22Rv1 (cell line): ENCODE results near the gene B4GALT5.
"Not testable (repeated sequence)": the region's sequence is repeated elsewhere in the genome, so short reads cannot be mapped to it uniquely, and the experiment has no call there.

Experiments
- ZFX ChIP-seq: fragments of 450-650 bp; IDR thresholded peaks from 2 replicates; pipeline ENCODE4 v1.6.1; 2017; ENCODE audit warnings: antibody characterized with exemption, borderline replicate concordance
- TF ChIP-seq, protein P1 (sequence below): fragments of 450-650 bp; IDR thresholded peaks from 2 replicates; pipeline ENCODE4 v1.5.1; 2017; ENCODE audit warnings: mild to moderate bottlenecking

DNA sequence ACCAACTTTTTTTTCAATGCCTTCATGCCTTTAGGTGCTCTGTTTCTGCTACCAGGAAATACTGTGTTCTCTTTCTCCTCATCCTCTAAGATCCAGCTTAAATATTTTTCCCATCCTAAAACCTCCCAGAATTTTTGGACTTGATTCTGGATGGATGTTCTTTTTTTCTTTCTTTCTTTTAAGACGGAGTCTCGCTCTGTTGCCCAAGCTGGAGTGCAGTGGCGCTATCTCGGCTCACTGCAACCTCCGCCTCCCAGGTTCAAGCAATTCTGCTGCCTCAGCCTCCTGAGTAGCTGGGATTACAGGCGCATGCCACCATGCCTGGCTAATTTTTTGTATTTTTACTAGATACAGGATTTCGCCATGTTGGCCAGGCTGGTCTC lies 11.5 kb upstream of the B4GALT5 start:
- TF ChIP-seq, protein P1, sequence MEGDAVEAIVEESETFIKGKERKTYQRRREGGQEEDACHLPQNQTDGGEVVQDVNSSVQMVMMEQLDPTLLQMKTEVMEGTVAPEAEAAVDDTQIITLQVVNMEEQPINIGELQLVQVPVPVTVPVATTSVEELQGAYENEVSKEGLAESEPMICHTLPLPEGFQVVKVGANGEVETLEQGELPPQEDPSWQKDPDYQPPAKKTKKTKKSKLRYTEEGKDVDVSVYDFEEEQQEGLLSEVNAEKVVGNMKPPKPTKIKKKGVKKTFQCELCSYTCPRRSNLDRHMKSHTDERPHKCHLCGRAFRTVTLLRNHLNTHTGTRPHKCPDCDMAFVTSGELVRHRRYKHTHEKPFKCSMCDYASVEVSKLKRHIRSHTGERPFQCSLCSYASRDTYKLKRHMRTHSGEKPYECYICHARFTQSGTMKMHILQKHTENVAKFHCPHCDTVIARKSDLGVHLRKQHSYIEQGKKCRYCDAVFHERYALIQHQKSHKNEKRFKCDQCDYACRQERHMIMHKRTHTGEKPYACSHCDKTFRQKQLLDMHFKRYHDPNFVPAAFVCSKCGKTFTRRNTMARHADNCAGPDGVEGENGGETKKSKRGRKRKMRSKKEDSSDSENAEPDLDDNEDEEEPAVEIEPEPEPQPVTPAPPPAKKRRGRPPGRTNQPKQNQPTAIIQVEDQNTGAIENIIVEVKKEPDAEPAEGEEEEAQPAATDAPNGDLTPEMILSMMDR, result not testable (repeated sequence)
- not testable (repeated sequence) for TF ChIP-seq ZFX
